ENCODE measurements around the gene XPNPEP2.
"Not testable (repeated sequence)": the region's sequence is repeated elsewhere in the genome, so short reads cannot be mapped to it uniquely, and the experiment has no call there.

XPNPEP2 gene

DNA sequence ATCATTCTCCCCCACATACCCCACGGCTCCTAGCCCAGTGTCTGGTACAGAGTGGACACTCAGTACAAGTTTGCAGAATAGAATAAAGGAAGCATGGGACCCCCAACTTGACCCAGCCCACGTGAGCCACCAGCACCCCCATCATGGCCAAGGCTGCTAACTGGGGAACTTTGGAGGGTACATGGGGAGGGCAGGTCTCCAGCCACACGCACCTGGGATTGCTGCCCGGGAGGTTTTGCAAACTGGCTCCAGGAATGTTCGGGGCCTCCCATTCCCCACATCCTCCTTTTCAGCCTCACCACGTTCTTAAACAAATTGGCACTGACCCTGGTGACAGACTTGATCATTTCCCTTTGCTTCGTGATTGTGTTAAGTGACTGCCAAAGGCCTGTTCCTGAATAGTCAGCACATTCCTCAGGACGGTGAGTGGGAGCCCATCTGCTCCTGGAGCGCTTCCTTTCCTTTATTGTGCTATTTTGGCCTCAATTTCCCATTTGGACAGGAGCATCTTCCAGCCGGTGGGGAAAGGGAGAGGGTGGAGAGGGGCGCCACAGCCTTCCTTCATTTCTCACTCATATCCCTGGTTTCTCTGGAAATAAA lies 18.7 kb upstream of the XPNPEP2 start:
- DNase-seq = no peak

GRCh38 chrX:129720741-129721140 lies 18.0 kb upstream of the XPNPEP2 start:
- no peak for DNase-seq

- no peak for DNase-seq
Measured at GRCh38 chrX:129721414-129721813, 17.4 kb upstream of the XPNPEP2 start.

DNA sequence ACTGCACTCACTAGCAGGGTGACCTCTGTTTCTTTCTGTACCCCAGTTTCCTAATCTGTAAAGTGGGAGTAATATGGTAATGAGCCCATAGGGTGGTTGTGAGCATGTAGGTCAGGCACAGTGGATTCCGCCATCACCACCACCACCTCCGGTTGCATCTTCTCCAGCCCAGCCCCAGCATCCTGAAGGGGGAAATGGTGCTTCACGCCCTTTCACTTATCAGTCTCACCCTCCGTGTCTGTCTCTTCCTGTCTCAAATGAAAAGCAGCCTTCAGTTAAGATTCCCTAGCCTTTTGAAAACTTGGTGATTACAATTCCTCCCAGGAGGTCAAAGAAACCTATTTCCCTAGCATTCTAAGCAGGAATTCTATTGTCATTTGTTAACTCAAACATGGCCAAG lies 16.9 kb upstream of the XPNPEP2 start:
- DNase-seq = no peak

DNA sequence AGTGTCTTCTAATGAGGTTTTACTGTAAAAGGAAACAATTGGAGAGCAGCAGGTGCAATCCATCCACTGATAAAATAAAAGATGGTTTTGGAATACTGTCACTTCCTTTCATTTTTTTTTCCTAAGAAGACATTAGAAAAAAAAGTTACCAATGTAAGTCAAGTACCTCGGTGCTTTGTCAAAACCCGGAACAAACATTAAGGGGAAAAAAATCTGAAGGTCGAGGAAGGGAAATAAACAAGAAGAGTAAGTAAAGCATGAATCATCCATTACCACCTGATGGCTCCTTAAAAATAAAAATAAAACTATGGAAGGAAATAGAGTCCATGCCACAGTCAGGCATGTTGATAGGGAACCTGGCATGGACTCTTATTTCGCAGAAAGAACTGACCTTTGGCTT lies 15.3 kb upstream of the XPNPEP2 start:
- no peak for DNase-seq

DNA sequence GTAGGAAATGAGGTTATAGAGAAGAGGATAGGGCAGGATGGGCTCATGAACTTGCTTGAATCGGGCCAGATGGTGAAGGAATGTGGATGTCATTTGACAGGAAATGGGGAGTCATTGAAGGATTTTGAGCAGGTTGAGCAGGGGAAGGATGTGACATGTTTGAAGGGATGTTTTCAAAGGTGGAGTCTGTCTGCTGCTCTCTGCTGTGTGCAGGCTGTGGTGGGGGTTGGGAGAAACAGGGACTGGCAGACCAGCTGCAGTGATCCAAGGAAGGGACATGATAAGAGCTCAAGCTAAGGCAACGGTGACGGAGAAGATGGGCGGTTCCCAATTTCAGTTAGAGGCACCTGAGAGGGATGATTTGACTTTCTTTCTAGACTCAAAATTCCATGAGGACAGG lies 14.0 kb upstream of the XPNPEP2 start:
- DNase-seq = no peak

DNA sequence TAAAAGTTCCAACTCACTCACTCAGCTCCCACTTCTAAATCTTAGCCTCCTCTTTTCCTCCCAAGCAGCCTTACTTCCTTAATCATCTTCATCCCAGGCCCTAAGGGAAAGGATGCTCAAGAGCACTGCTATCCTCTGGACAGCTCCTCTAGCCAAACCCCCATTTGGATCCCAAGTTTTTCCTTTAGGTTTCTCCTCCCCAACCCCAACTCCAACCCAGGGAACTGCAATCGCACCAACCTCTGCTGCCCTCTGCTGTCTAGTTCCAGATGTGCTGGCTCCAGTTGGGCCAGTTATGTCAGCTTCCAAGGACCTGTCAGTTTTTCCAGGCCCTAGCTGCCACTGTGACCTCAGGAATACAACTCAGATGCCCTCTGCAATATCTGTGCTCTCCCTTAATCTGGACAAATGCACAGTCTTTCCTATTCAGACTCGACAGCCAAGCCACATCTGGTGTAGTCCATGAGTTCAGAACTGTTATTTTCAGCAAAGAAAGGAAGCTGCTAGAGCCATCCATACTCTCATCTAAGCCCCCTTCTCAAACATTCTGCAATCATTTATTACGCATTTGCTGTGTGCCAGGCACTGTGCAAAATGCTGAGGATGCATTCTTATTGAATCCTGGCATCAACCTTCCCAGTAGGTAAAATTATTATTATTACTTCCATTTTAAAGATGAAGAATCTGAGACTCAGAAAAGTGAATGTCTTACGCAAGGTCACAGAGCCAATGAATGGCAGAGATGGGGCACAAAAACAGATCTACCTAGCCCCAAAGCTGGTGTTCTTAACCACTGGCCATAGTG lies 12.3 kb upstream of the XPNPEP2 start:
- DNase-seq = no peak

DNA sequence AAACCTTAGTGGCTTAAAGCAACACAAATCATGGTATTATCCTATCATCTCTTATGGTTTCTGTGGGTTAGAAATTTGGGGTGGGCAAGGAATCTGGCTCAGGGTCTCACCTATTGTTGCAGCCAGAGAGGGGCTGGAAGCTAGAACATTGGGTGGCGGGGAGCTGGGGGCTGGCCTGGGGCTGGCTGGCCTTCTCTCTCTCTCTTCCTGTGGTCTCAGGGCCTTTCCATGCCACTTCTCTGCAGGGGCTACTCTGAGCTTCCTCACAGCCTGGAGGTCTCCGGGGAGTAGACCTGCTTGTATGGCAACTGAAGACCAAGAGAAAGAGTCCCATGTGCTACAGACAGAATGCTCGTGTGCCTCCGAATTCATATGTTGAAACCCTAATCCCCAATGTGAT lies 10.7 kb upstream of the XPNPEP2 start:
- no peak for DNase-seq

DNA sequence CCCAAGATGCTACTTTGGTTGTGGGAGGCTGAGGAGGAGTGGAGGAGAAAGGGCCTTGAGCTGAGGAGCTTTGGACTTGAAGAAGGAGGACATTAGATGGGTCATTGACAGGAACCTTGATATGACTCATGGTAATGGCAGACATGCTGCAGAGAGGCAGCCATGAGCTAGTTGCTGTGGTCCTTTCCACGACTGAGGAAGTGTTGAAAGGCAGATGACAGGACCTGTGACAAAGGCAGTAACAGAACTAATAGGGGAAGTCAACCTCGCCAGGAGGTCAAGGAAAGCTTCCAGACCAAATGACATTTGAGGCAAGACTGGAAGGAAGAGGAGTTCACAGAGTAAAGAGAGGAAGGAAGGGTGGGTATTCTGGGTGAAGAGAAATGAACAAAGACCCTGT lies 7.6 kb upstream of the XPNPEP2 start:
- no peak for DNase-seq

DNA sequence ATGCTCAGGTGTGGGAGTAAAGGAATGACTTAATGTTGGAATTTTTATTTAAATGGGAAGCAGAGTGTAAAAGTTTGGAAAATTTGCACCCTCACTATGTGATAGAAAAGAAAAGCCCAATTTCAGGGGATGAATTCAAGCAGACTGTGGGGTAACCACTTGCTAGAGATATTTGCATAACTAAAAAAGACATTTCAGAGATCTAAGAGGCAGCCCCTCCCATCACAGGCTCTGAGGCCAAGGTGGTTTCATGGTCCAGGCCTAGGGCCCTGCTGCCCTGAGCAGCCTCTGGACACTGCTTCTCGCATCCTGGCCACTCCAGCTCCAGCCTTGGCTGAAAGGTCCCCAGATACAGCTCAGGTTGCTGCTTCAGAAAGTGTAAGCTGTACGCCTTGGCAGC lies 5.9 kb upstream of the XPNPEP2 start:
- DNase-seq = no peak

- DNase-seq = no peak
Measured at GRCh38 chrX:129733335-129733734, 5.4 kb upstream of the XPNPEP2 start.

- no peak for DNase-seq
Measured at GRCh38 chrX:129736491-129736890, 2.3 kb upstream of the XPNPEP2 start.

- no peak for DNase-seq
Measured at GRCh38 chrX:129737916-129738315, 863 bp upstream of the XPNPEP2 start.

DNA sequence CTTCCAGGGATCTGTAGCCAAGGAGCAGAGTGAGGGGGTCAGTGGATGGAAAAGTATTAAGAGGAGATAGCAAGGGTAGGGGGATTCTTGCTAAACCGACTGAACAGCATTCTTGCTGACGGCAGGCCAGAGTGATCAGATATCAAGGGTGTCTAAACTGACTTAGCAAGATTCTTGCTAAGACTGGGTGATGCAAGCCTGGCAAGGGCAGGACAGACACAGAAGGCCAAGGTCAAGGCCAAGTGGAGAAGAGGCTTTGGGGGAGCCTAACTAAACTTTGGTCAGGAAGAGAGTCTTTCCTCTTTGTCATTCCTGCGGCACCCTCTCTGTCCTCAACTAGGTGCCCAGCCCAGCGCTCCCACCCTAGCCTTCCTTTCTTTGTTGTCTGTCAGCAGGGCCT lies 799 bp downstream of the XPNPEP2 start:
- DNase-seq = no peak

GRCh38 chrX:129741880-129742758 lies 3.3 kb downstream of the XPNPEP2 start:
- DNase-seq = no peak

- DNase-seq = not testable (repeated sequence)
Measured at GRCh38 chrX:129742759-129743152, 4.0 kb downstream of the XPNPEP2 start.

DNA sequence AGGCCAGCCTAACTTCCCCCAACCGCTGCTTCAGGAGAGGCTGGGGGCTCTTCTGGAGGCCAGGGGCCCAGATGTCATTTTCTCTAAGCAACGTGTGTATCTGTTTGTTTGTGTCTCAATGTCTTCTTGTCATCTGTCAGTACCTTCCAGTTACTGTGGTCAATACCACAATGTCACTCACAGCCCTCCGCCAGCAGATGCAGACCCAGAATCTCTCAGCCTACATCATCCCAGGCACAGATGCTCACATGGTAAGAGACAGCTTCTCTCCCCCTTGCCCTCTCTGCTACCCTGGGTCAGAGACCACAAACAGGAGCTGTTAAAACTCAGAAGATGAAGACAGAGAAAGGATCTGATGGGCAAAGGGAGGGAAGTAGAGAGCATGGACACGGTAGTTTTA lies 5.0 kb downstream of the XPNPEP2 start:
- DNase-seq = no peak

GRCh38 chrX:129744861-129745321 lies 6.1 kb downstream of the XPNPEP2 start:
- no peak for DNase-seq

DNA sequence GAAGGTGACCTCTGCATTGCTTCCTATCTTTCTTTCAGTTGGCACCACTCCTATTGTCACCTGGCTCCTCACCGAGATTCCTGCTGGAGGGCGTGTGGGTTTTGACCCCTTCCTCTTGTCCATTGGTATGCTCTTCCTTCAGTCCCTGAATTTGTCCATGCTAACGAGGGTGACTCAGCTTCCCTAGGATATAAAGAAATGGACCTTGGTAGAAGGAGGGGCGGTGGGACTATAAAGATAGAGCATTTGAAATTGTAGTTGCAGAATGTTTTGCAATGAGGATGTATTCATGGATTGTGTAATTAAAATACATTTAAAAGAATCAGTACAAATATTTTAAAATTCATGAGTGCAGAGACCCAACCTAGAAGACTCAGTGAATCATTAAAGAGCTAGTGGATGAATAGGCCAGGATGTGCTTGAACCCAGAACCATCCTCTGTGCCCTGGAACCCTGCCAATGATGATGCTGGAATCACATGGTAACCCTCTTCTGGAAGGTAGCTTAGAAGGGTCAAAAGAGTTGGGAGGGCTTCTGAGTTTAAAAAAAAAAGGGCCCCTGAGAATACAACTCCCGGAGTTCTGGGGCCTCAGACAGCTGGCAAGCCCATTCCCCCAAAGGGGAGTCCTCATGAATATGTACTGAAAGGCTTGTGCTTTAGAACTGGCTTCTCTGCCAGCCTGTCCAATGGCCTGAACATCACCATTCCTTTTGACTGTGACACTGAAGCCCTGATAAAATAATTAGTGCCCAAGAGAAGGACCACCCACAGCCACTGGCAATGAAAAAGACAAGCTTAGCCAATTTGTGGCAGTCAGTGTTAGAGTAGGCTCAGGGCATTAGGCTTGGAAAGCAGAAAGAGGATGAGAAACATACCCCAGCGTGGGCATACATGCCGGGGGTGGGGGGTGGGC lies 8.0 kb downstream of the XPNPEP2 start:
- DNase-seq = no peak

- no peak for DNase-seq
Measured at GRCh38 chrX:129747533-129747932, 8.8 kb downstream of the XPNPEP2 start.

DNA sequence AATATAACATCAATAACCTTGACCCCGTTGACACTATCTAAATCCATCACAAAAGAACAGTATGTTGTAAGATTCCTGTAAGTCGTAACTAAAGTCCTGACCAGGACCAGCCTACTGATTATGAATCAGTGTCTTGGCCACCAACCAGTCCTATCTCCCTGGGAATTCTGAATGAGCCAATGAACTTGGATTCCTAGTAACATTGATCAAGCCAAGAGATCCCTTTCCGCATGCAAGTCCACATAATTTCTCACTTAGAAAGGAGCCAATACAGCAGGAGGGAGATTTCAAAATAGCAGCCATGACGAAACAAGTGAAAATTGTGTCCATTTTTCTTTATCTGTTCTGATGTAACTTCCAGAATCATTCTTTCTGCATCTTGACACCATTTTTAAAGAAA lies 9.5 kb downstream of the XPNPEP2 start:
- no peak for DNase-seq

GRCh38 chrX:129749069-129749468 lies 10.3 kb downstream of the XPNPEP2 start:
- no peak for DNase-seq

- no peak for DNase-seq
Measured at GRCh38 chrX:129750971-129751370, 12.2 kb downstream of the XPNPEP2 start.
